GM13976 (cell line): ENCODE data around the gene FAM228A.

Experiments
- DNase-seq: peaks from one replicate; pipeline ENCODE4 v3.0.0; 2012; ENCODE audit warnings: low spot score
- in situ Hi-C: fragments of 300-500 bp; cut with MboI; formaldehyde crosslinking; loops from one replicate; pipeline ENCODE4 v1.12.0; 2022; ENCODE audit warnings: low sequenced_read_pairs, mixed read lengths, inconsistent platforms; ENCODE audit not compliant: unreplicated experiment
- TF ChIP-seq, protein P1 (sequence below): IDR thresholded peaks from 2 replicates; pipeline ENCODE4 v1.5.1; 2012; ENCODE audit warnings: borderline replicate concordance, mild to moderate bottlenecking; ENCODE audit not compliant: insufficient read depth; ENCODE audit errors: extremely low read depth, missing control alignments, control extremely low read depth

The FAM228A gene

DNA sequence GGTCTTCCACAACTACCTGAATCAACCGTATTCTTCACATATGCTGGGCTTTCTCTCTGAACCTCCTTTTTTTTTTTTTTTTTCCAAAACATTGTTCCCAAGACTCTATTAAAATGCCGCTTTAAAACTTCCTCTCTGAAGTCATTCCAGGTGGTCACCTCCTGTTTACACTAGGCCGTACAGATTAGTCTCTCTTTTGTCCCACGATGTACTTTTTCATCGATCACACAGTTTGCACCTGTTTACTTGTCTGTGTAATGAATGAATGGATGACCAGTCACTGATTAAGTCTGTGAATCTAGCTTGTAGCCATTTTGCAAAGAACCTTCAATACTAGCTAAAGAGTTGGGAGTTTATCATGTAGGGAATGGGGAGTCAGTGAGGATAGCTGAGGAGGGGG lies 16.7 kb upstream of the FAM228A start:
- in situ Hi-C loops = no loop called here
- no peak for DNase-seq
- TF ChIP-seq, protein P1, sequence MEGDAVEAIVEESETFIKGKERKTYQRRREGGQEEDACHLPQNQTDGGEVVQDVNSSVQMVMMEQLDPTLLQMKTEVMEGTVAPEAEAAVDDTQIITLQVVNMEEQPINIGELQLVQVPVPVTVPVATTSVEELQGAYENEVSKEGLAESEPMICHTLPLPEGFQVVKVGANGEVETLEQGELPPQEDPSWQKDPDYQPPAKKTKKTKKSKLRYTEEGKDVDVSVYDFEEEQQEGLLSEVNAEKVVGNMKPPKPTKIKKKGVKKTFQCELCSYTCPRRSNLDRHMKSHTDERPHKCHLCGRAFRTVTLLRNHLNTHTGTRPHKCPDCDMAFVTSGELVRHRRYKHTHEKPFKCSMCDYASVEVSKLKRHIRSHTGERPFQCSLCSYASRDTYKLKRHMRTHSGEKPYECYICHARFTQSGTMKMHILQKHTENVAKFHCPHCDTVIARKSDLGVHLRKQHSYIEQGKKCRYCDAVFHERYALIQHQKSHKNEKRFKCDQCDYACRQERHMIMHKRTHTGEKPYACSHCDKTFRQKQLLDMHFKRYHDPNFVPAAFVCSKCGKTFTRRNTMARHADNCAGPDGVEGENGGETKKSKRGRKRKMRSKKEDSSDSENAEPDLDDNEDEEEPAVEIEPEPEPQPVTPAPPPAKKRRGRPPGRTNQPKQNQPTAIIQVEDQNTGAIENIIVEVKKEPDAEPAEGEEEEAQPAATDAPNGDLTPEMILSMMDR = no peak

GRCh38 chr2:24159708-24160107 lies 15.1 kb upstream of the FAM228A start:
- TF ChIP-seq, protein P1 = no peak
- in situ Hi-C loops = no loop called here
- no peak for DNase-seq

GRCh38 chr2:24160761-24161160 lies 14.1 kb upstream of the FAM228A start:
- in situ Hi-C loops = no loop called here
- TF ChIP-seq, protein P1 = no peak
- no peak for DNase-seq

- DNase-seq = no peak
- in situ Hi-C loops = no loop called here
- TF ChIP-seq, protein P1 = no peak
Measured at GRCh38 chr2:24162494-24162893, 12.4 kb upstream of the FAM228A start.

- no peak for DNase-seq
- in situ Hi-C loops = no loop called here
- TF ChIP-seq, protein P1 = no peak
Measured at GRCh38 chr2:24163186-24163585, 11.7 kb upstream of the FAM228A start.

- in situ Hi-C loops = no loop called here
- TF ChIP-seq, protein P1 = no peak
- no peak for DNase-seq
Measured at GRCh38 chr2:24163601-24164000, 11.3 kb upstream of the FAM228A start.
